GM23338 (cell line): ENCODE data around the gene TOX2. TPM values are rescaled to one million over a fixed set of nuclear protein-coding genes. Genes with fewer than 3 reads are reported as not detected.

Experiments
- ATAC-seq: fragments of 200-7000 bp; cut with Tn5 transposase; 3 replicates; pipeline ENCODE4 v1.9.1; 2020
- DNase-seq: peaks from one replicate; pipeline ENCODE4 v3.0.0-alpha.2; 2015; ENCODE audit warnings: low spot score
- H2AFZ ChIP-seq: fragments of 200-600 bp; sonication (generic); 2 replicates; pipeline ENCODE4 v1.8.0; 2016; ENCODE audit warnings: antibody characterized with exemption, mild to moderate bottlenecking, moderate library complexity
- H3F3A ChIP-seq: fragments of 200-600 bp; sonication (generic); replicated peaks from 2 replicates; pipeline ENCODE4 v1.8.0; 2017; ENCODE audit warnings: antibody characterized with exemption, mixed run types, low read depth
- H3K27ac ChIP-seq: fragments of 200-600 bp; sonication (generic); 2 replicates; pipeline ENCODE4 v1.6.1; 2016; ENCODE audit warnings: low read depth
- H3K27me3 ChIP-seq: fragments of 200-600 bp; sonication (generic); 2 replicates; pipeline ENCODE4 v1.8.0; 2016; ENCODE audit warnings: mild to moderate bottlenecking, mixed run types, moderate library complexity; ENCODE audit not compliant: insufficient read depth
- H3K36me3 ChIP-seq: fragments of 200-600 bp; sonication (generic); 2 replicates; pipeline ENCODE4 v1.8.0; 2016; ENCODE audit warnings: mild to moderate bottlenecking; ENCODE audit not compliant: insufficient read depth
- H3K4me1 ChIP-seq: fragments of 200-600 bp; sonication (generic); 2 replicates; pipeline ENCODE4 v1.8.0; 2016; ENCODE audit warnings: mild to moderate bottlenecking, moderate library complexity; ENCODE audit not compliant: insufficient read depth
- H3K4me2 ChIP-seq: fragments of 200-600 bp; sonication (generic); 2 replicates; pipeline ENCODE4 v1.7.1; 2017; ENCODE audit warnings: mixed run types
- H3K4me3 ChIP-seq: fragments of 200-600 bp; sonication (generic); 2 replicates; pipeline ENCODE4 v1.6.1; 2016; ENCODE audit warnings: mixed run types
- H3K79me2 ChIP-seq: fragments of 200-600 bp; sonication (generic); replicated peaks from 2 replicates; pipeline ENCODE4 v1.8.0; 2017; ENCODE audit warnings: mild to moderate bottlenecking; ENCODE audit not compliant: insufficient read depth
- H3K9me2 ChIP-seq: fragments of 200-600 bp; sonication (generic); 2 replicates; pipeline ENCODE4 v1.8.0; 2017; ENCODE audit not compliant: insufficient read depth
- H4K20me1 ChIP-seq: fragments of 200-600 bp; sonication (generic); replicated peaks from 2 replicates; pipeline ENCODE4 v1.8.0; 2017; ENCODE audit warnings: mild to moderate bottlenecking; ENCODE audit not compliant: insufficient read depth
- H3K27ac Mint-ChIP-seq: 2 replicates; pipeline ENCODE4 v1.8.0; 2020; ENCODE audit warnings: inconsistent platforms, mild to moderate bottlenecking, moderate library complexity, mixed read lengths
- H3K27me3 Mint-ChIP-seq: 3 replicates; pipeline ENCODE4 v1.8.0; 2022; ENCODE audit warnings: low read depth, mild to moderate bottlenecking, moderate library complexity, mixed read lengths, inconsistent platforms; ENCODE audit not compliant: insufficient read depth, poor library complexity
- H3K36me3 Mint-ChIP-seq: 3 replicates; pipeline ENCODE4 v1.8.0; 2021; ENCODE audit warnings: low read depth, mild to moderate bottlenecking, inconsistent platforms, moderate library complexity, mixed read lengths
- H3K4me1 Mint-ChIP-seq: 3 replicates; pipeline ENCODE4 v1.8.0; 2020; ENCODE audit warnings: mild to moderate bottlenecking, inconsistent platforms, mixed read lengths
- H3K4me3 Mint-ChIP-seq: 3 replicates; pipeline ENCODE4 v1.8.0; 2021; ENCODE audit warnings: moderate library complexity, mild to moderate bottlenecking, inconsistent platforms, mixed read lengths
- H3K9me3 Mint-ChIP-seq: 3 replicates; pipeline ENCODE4 v1.8.0; 2020; ENCODE audit warnings: moderate library complexity, mild to moderate bottlenecking, inconsistent platforms, mixed read lengths
- CREB1 ChIP-seq: fragments of 250-450 bp; sonication (Bioruptor Pico); IDR thresholded peaks from 2 replicates; pipeline ENCODE4 v1.5.0; 2020; ENCODE audit warnings: low read depth, mild to moderate bottlenecking, moderate library complexity
- EZH2 ChIP-seq: fragments of 200-600 bp; sonication (generic); IDR thresholded peaks from one replicate; pipeline ENCODE4 v1.8.0; 2017; ENCODE audit warnings: antibody characterized with exemption, mild to moderate bottlenecking, low read depth; ENCODE audit not compliant: unreplicated experiment
- EZH2phosphoT487 ChIP-seq: fragments of 200-600 bp; sonication (generic); IDR thresholded peaks from one replicate; pipeline ENCODE4 v1.8.1; 2018; ENCODE audit warnings: antibody characterized with exemption; ENCODE audit not compliant: unreplicated experiment
- POLR2AphosphoS5 ChIP-seq: IDR thresholded peaks from 2 replicates; pipeline ENCODE4 v1.6.1; 2016; ENCODE audit warnings: antibody characterized with exemption, low read depth
- REST ChIP-seq: IDR thresholded peaks from one replicate; pipeline ENCODE4 v1.6.1; 2018; ENCODE audit warnings: antibody characterized with exemption; ENCODE audit not compliant: unreplicated experiment
- STAT1 ChIP-seq: IDR thresholded peaks from one replicate; pipeline ENCODE4 v1.6.1; 2016; ENCODE audit warnings: antibody characterized with exemption; ENCODE audit not compliant: unreplicated experiment
- ZNF114 ChIP-seq: fragments of 250-450 bp; sonication (Bioruptor Pico); IDR thresholded peaks from 2 replicates; pipeline ENCODE4 v1.5.0; 2020; ENCODE audit warnings: mild to moderate bottlenecking, moderate library complexity
- polyA plus RNA-seq: library from polyadenylated mRNA; unstranded; fragments of >200 nt; fragmentation: Nextera tagmentation; extraction: Ambion mirVana; gene quantifications from 2 replicates; pipeline ENCODE4 v1.2.1, GENCODE V29; 2016
- total RNA-seq: library from RNA; depleted of rRNA; stranded (reverse); fragments of >200 nt; shearing (Covaris generic); gene quantifications from 2 replicates; pipeline ENCODE4 v1.2.3, GENCODE V29; 2014
- TF ChIP-seq, protein P1 (sequence below), 2 experiments: fragments of 200-600 bp in 1 of 2; sonication (generic) in 1 of 2; conservative IDR thresholded peaks; 2 replicates each; pipeline versions ENCODE4 v1.5.1 to v1.6.1; 2016 to 2017; ENCODE audit warnings: antibody characterized with exemption in 2 of 2, low read depth in 2 of 2, mild to moderate bottlenecking in 2 of 2, moderate library complexity in 1 of 2
- TF ChIP-seq, protein P2 (sequence below): IDR thresholded peaks from 2 replicates; pipeline ENCODE4 v1.6.1; 2016; ENCODE audit warnings: antibody characterized with exemption
- TF ChIP-seq, protein P3 (sequence below): fragments of 250-450 bp; sonication (Bioruptor Pico); IDR thresholded peaks from 2 replicates; pipeline ENCODE4 v1.5.0; 2020; ENCODE audit warnings: mild to moderate bottlenecking, moderate library complexity

The TOX2 gene
- total and polyA plus RNA-seq, 2 experiments from 2014 or later = 1.4 to 1.5 TPM

GRCh38 chr20:44084439-44084838 is 169.8 kb downstream of the TOX2 start:
- Histone ChIP-seq H3K4me1 (no peaks in the 10 kb centered on the region), H3K4me2 (no peak overlapping the region), H3K9me2 (no peaks in the 10 kb centered on the region), H4K20me1 (no peaks in the 10 kb centered on the region), H3K27ac (no peak overlapping the region), H2AFZ (no peak overlapping the region), H3K4me3 (no peak overlapping the region), H3K27me3 (no peaks in the 10 kb centered on the region), H3K36me3 (no peaks in the 10 kb centered on the region), H3F3A (no peaks in the 10 kb centered on the region), H3K79me2 (no peaks in the 10 kb centered on the region)
- H3K9me3 Mint-ChIP-seq = no peaks in the 10 kb centered on the region
- no peak overlapping the region for H3K4me3 Mint-ChIP-seq
- H3K27ac Mint-ChIP-seq = no peak overlapping the region
- no peaks in the 10 kb centered on the region for H3K36me3 Mint-ChIP-seq
- DNase-seq (no peak), ATAC-seq (no peak)
- TF ChIP-seq REST (no peak), EZH2phosphoT487 (no peak), STAT1 (no peak)
- TF ChIP-seq, protein P1, sequence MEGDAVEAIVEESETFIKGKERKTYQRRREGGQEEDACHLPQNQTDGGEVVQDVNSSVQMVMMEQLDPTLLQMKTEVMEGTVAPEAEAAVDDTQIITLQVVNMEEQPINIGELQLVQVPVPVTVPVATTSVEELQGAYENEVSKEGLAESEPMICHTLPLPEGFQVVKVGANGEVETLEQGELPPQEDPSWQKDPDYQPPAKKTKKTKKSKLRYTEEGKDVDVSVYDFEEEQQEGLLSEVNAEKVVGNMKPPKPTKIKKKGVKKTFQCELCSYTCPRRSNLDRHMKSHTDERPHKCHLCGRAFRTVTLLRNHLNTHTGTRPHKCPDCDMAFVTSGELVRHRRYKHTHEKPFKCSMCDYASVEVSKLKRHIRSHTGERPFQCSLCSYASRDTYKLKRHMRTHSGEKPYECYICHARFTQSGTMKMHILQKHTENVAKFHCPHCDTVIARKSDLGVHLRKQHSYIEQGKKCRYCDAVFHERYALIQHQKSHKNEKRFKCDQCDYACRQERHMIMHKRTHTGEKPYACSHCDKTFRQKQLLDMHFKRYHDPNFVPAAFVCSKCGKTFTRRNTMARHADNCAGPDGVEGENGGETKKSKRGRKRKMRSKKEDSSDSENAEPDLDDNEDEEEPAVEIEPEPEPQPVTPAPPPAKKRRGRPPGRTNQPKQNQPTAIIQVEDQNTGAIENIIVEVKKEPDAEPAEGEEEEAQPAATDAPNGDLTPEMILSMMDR (conservative IDR thresholded peaks at IDR 0.05; ENCODE audit: low read depth in 2 of 2) = no peak
- no peaks in the 10 kb centered on the region for H3K4me1 Mint-ChIP-seq
- peaks cover 4% of the 10 kb centered on the region for H3K27me3 Mint-ChIP-seq

DNA sequence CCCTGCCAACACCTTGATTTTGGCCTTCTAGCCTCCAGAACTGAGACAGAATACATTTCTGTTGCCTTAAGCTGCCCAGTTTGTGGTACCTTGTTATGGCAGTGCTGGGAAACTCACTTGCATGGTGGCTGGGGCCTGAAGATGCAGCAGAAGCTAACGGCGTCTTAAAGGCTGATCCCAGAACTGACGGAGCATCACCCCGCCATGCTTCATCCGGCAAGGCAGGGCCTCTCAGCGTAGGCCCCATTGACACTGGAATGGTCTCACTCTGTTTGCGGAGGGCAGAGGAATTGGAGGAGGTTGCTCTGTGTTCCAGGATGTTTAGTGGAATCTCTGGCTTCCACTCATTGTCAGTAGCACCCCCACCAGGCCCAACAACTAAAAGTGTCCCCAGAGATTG is 170.2 kb downstream of the TOX2 start:
- no peak overlapping the region for H3K4me2 ChIP-seq
- H3K27ac ChIP-seq = no peak overlapping the region
- Mint-ChIP-seq H3K4me1 (no peaks in the 10 kb centered on the region), H3K4me3 (no peak overlapping the region), H3K36me3 (no peaks in the 10 kb centered on the region), H3K27ac (no peak overlapping the region), H3K9me3 (no peaks in the 10 kb centered on the region), H3K27me3 (peaks cover 4% of the 10 kb centered on the region)
- no peaks in the 10 kb centered on the region for H3K9me2 ChIP-seq
- H3K4me3 ChIP-seq = no peak overlapping the region
- H3K27me3 ChIP-seq = no peaks in the 10 kb centered on the region
- DNase-seq = no peak
- H4K20me1 ChIP-seq = no peaks in the 10 kb centered on the region
- H3K36me3 ChIP-seq = no peaks in the 10 kb centered on the region
- no peak for ATAC-seq
- no peak overlapping the region for H2AFZ ChIP-seq
- no peaks in the 10 kb centered on the region for H3F3A ChIP-seq
- H3K4me1 ChIP-seq = no peaks in the 10 kb centered on the region
- no peaks in the 10 kb centered on the region for H3K79me2 ChIP-seq
- TF ChIP-seq, protein P2, sequence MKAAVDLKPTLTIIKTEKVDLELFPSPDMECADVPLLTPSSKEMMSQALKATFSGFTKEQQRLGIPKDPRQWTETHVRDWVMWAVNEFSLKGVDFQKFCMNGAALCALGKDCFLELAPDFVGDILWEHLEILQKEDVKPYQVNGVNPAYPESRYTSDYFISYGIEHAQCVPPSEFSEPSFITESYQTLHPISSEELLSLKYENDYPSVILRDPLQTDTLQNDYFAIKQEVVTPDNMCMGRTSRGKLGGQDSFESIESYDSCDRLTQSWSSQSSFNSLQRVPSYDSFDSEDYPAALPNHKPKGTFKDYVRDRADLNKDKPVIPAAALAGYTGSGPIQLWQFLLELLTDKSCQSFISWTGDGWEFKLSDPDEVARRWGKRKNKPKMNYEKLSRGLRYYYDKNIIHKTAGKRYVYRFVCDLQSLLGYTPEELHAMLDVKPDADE = no peak
- TF ChIP-seq STAT1 = no peak
- TF ChIP-seq EZH2 = no peak
- TF ChIP-seq ZNF114 (CRISPR knock-in tag) = no peak
- no peak for TF ChIP-seq POLR2AphosphoS5
- TF ChIP-seq, protein P3, sequence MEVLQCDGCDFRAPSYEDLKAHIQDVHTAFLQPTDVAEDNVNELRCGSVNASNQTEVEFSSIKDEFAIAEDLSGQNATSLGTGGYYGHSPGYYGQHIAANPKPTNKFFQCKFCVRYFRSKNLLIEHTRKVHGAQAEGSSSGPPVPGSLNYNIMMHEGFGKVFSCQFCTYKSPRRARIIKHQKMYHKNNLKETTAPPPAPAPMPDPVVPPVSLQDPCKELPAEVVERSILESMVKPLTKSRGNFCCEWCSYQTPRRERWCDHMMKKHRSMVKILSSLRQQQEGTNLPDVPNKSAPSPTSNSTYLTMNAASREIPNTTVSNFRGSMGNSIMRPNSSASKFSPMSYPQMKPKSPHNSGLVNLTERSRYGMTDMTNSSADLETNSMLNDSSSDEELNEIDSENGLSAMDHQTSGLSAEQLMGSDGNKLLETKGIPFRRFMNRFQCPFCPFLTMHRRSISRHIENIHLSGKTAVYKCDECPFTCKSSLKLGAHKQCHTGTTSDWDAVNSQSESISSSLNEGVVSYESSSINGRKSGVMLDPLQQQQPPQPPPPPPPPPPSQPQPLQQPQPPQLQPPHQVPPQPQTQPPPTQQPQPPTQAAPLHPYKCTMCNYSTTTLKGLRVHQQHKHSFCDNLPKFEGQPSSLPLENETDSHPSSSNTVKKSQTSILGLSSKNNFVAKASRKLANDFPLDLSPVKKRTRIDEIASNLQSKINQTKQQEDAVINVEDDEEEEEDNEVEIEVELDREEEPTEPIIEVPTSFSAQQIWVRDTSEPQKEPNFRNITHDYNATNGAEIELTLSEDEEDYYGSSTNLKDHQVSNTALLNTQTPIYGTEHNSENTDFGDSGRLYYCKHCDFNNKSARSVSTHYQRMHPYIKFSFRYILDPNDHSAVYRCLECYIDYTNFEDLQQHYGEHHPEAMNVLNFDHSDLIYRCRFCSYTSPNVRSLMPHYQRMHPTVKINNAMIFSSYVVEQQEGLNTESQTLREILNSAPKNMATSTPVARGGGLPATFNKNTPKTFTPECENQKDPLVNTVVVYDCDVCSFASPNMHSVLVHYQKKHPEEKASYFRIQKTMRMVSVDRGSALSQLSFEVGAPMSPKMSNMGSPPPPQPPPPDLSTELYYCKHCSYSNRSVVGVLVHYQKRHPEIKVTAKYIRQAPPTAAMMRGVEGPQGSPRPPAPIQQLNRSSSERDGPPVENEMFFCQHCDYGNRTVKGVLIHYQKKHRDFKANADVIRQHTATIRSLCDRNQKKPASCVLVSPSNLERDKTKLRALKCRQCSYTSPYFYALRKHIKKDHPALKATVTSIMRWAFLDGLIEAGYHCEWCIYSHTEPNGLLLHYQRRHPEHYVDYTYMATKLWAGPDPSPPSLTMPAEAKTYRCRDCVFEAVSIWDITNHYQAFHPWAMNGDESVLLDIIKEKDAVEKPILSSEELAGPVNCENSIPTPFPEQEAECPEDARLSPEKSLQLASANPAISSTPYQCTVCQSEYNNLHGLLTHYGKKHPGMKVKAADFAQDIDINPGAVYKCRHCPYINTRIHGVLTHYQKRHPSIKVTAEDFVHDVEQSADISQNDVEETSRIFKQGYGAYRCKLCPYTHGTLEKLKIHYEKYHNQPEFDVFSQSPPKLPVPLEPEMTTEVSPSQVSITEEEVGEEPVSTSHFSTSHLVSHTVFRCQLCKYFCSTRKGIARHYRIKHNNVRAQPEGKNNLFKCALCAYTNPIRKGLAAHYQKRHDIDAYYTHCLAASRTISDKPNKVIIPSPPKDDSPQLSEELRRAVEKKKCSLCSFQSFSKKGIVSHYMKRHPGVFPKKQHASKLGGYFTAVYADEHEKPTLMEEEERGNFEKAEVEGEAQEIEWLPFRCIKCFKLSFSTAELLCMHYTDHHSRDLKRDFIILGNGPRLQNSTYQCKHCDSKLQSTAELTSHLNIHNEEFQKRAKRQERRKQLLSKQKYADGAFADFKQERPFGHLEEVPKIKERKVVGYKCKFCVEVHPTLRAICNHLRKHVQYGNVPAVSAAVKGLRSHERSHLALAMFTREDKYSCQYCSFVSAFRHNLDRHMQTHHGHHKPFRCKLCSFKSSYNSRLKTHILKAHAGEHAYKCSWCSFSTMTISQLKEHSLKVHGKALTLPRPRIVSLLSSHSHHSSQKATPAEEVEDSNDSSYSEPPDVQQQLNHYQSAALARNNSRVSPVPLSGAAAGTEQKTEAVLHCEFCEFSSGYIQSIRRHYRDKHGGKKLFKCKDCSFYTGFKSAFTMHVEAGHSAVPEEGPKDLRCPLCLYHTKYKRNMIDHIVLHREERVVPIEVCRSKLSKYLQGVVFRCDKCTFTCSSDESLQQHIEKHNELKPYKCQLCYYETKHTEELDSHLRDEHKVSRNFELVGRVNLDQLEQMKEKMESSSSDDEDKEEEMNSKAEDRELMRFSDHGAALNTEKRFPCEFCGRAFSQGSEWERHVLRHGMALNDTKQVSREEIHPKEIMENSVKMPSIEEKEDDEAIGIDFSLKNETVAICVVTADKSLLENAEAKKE (CRISPR knock-in tag) = no peak
- TF ChIP-seq CREB1 = no peak
- no peak for TF ChIP-seq EZH2phosphoT487
